H9 (cell line): ENCODE results near the gene CDK5RAP1. TPM values are rescaled to one million over a fixed set of nuclear protein-coding genes. Genes with fewer than 3 reads are reported as not detected.
"Not testable (repeated sequence)": the region's sequence is repeated elsewhere in the genome, so short reads cannot be mapped to it uniquely, and the experiment has no call there.

Experiments used
- DNase-seq: peaks from one replicate; pipeline ENCODE4 v3.0.0-alpha.2; 2017
- H2AFZ ChIP-seq: one replicate; pipeline ENCODE4 v1.6.1; 2013; ENCODE audit warnings: mild to moderate bottlenecking, low read length, control low read depth, moderate library complexity
- H2AK5ac ChIP-seq: 2 replicates; pipeline ENCODE4 v1.6.1; 2013; ENCODE audit warnings: low read length, control low read depth, mixed read lengths; ENCODE audit not compliant: insufficient read length
- H2BK120ac ChIP-seq: one replicate; pipeline ENCODE4 v1.6.1; 2013; ENCODE audit warnings: low read depth, mild to moderate bottlenecking, low read length, control low read depth, inconsistent platforms; ENCODE audit not compliant: poor library complexity, severe bottlenecking
- H2BK12ac ChIP-seq: 2 replicates; pipeline ENCODE4 v1.6.1; 2013; ENCODE audit warnings: low read length, control low read depth, mixed read lengths, low read depth; ENCODE audit not compliant: insufficient read length
- H2BK15ac ChIP-seq: 2 replicates; pipeline ENCODE4 v1.6.1; 2013; ENCODE audit warnings: low read depth, low read length, control low read depth
- H2BK20ac ChIP-seq: one replicate; pipeline ENCODE4 v1.6.1; 2013; ENCODE audit warnings: low read depth, mild to moderate bottlenecking, low read length, control low read depth, inconsistent platforms; ENCODE audit not compliant: poor library complexity, severe bottlenecking
- H2BK5ac ChIP-seq: 2 replicates; pipeline ENCODE4 v1.6.1; 2013; ENCODE audit warnings: low read length, control low read depth, mixed read lengths; ENCODE audit not compliant: insufficient read length
- H3K14ac ChIP-seq: 2 replicates; pipeline ENCODE4 v1.6.1; 2013; ENCODE audit warnings: low read length, control low read depth; ENCODE audit not compliant: insufficient read depth
- H3K18ac ChIP-seq: 2 replicates; pipeline ENCODE4 v1.6.1; 2013; ENCODE audit warnings: low read depth, mild to moderate bottlenecking, mixed read lengths, low read length, control low read depth; ENCODE audit not compliant: insufficient read length
- H3K23ac ChIP-seq: 2 replicates; pipeline ENCODE4 v1.6.1; 2013; ENCODE audit warnings: low read length, control low read depth, mixed read lengths, low read depth; ENCODE audit not compliant: insufficient read length
- H3K23me2 ChIP-seq: 2 replicates; pipeline ENCODE4 v1.6.1; 2013; ENCODE audit warnings: low read depth, mild to moderate bottlenecking, mixed read lengths, low read length, control low read depth; ENCODE audit not compliant: insufficient read length, poor library complexity, severe bottlenecking
- H3K27ac ChIP-seq: 2 replicates; pipeline ENCODE4 v1.5.1; 2013; ENCODE audit warnings: low read length, control low read depth, mixed read lengths, low read depth; ENCODE audit not compliant: insufficient read length
- H3K27me3 ChIP-seq: 2 replicates; pipeline ENCODE4 v1.6.1; 2013; ENCODE audit warnings: low read length, control low read depth, inconsistent platforms; ENCODE audit not compliant: insufficient read depth
- H3K4ac ChIP-seq: 2 replicates; pipeline ENCODE4 v1.6.1; 2013; ENCODE audit warnings: low read depth, mild to moderate bottlenecking, control low read depth, inconsistent platforms, low read length, moderate library complexity
- H3K4me1 ChIP-seq: 2 replicates; pipeline ENCODE4 v1.6.1; 2013; ENCODE audit warnings: low read length, control low read depth, inconsistent platforms; ENCODE audit not compliant: insufficient read depth
- H3K4me2 ChIP-seq: 2 replicates; pipeline ENCODE4 v1.6.1; 2013; ENCODE audit warnings: low read length, control low read depth, mixed read lengths; ENCODE audit not compliant: insufficient read length, insufficient read depth
- H3K56ac ChIP-seq: 2 replicates; pipeline ENCODE4 v1.6.1; 2013; ENCODE audit warnings: low read depth, mild to moderate bottlenecking, mixed read lengths, low read length, control low read depth; ENCODE audit not compliant: insufficient read length
- H3K79me1 ChIP-seq: 2 replicates; pipeline ENCODE4 v1.6.1; 2013; ENCODE audit warnings: low read depth, mild to moderate bottlenecking, moderate library complexity, low read length, control low read depth, inconsistent platforms; ENCODE audit not compliant: insufficient read depth, poor library complexity, severe bottlenecking
- H3K79me2 ChIP-seq: 2 replicates; pipeline ENCODE4 v1.6.1; 2013; ENCODE audit warnings: low read length, control low read depth, inconsistent platforms; ENCODE audit not compliant: insufficient read depth
- H3K9ac ChIP-seq: 2 replicates; pipeline ENCODE4 v1.6.1; 2013; ENCODE audit warnings: low read length, control low read depth, mixed read lengths; ENCODE audit not compliant: insufficient read length; ENCODE audit errors: extremely low read depth
- H3K9me3 ChIP-seq: one replicate; pipeline ENCODE4 v1.6.1; 2013; ENCODE audit warnings: low read depth, low read length, inconsistent platforms; ENCODE audit not compliant: control insufficient read depth
- H3T11ph ChIP-seq: one replicate; pipeline ENCODE4 v1.6.1; 2013; ENCODE audit warnings: mild to moderate bottlenecking, low read length, control low read depth, inconsistent platforms
- H4K20me1 ChIP-seq: one replicate; pipeline ENCODE4 v1.6.1; 2013; ENCODE audit not compliant: control insufficient read depth, insufficient read length, insufficient read depth
- H4K5ac ChIP-seq: 2 replicates; pipeline ENCODE4 v1.6.1; 2013; ENCODE audit warnings: low read depth, mild to moderate bottlenecking, mixed read lengths, low read length, control low read depth; ENCODE audit not compliant: insufficient read length
- H4K8ac ChIP-seq: replicated peaks from 2 replicates; pipeline ENCODE4 v1.6.1; 2013; ENCODE audit warnings: low read length, control low read depth, mixed read lengths, low read depth; ENCODE audit not compliant: insufficient read length
- H4K91ac ChIP-seq: 2 replicates; pipeline ENCODE4 v1.6.1; 2013; ENCODE audit warnings: low read depth, mild to moderate bottlenecking, moderate library complexity, mixed read lengths, low read length, control low read depth; ENCODE audit not compliant: insufficient read length
- H3K27ac Mint-ChIP-seq, 3 experiments: 2 replicates in 2 of 3; 3 replicates in 1 of 3; pipeline ENCODE4 v1.8.0; 2020 to 2021; ENCODE audit warnings: mixed read lengths in 3 of 3, mild to moderate bottlenecking in 1 of 3, moderate library complexity in 1 of 3
- H3K27me3 Mint-ChIP-seq: 2 replicates; pipeline ENCODE4 v1.8.0; 2021; ENCODE audit warnings: low read depth, mild to moderate bottlenecking, moderate library complexity, mixed read lengths
- H3K36me3 Mint-ChIP-seq, 3 experiments: 2 replicates in 2 of 3; 3 replicates in 1 of 3; pipeline ENCODE4 v1.8.0; 2020 to 2021; ENCODE audit warnings: low read depth in 3 of 3, mixed read lengths in 3 of 3; ENCODE audit not compliant: insufficient read depth in 1 of 3
- H3K4me1 Mint-ChIP-seq, 2 experiments: 2 replicates each; pipeline ENCODE4 v1.8.0; 2020; ENCODE audit warnings: mixed read lengths in 2 of 2
- H3K4me3 Mint-ChIP-seq, 2 experiments: 2 replicates in 1 of 2; 3 replicates in 1 of 2; pipeline ENCODE4 v1.8.0; 2020 to 2021; ENCODE audit warnings: mild to moderate bottlenecking in 2 of 2, mixed read lengths in 2 of 2, moderate library complexity in 1 of 2
- H3K9me3 Mint-ChIP-seq, 2 experiments: 2 replicates in 1 of 2; 3 replicates in 1 of 2; pipeline ENCODE4 v1.8.0; 2020; ENCODE audit warnings: mild to moderate bottlenecking in 2 of 2, mixed read lengths in 2 of 2, moderate library complexity in 1 of 2
- CTCF ChIP-seq: fragments of 200-600 bp; sonication (generic); conservative IDR thresholded peaks from 3 replicates; pipeline ENCODE4 v1.8.0; 2021; ENCODE audit warnings: antibody characterized with exemption, mild to moderate bottlenecking
- WGBS: extraction: QIAGEN DNeasy Blood & Tissue Kit; methylation state at CpG from one replicate; pipeline ENCODE4 v1.1.7; 2013; ENCODE audit warnings: missing lambda C conversion rate, low lambda C conversion rate, mixed read lengths; ENCODE audit not compliant: insufficient read length; ENCODE audit errors: extremely low coverage; 5-methylcytosine and 5-hydroxymethylcytosine counted together
- total RNA-seq: library from RNA; stranded (reverse); gene quantifications from 2 replicates; pipeline ENCODE4 v1.2.1, GENCODE V29; 2021

CDK5RAP1 gene
- total RNA-seq, 1 experiment from 2014 or later: 66.4 TPM

- Histone ChIP-seq H3K79me1 (no peaks in the 10 kb centered on the region), H3K14ac (no peak overlapping the region), H2AK5ac (no peak overlapping the region), H4K5ac (no peak overlapping the region), H2BK15ac (no peak overlapping the region), H3K9me3 (no peaks in the 10 kb centered on the region), H4K91ac (no peak overlapping the region), H4K8ac (no peak overlapping the region), H3K56ac (no peak overlapping the region), H3K4me1 (no peaks in the 10 kb centered on the region), H2BK5ac (no peak overlapping the region), H3K79me2 (no peaks in the 10 kb centered on the region), H2BK20ac (no peak overlapping the region), H3K4me2 (no peak overlapping the region), H2AFZ (no peak overlapping the region), H2BK120ac (no peak overlapping the region), H3T11ph (no peak overlapping the region), H3K27me3 (no peaks in the 10 kb centered on the region), H3K27ac (no peak overlapping the region), H4K20me1 (peaks cover 2% of the 10 kb centered on the region), H3K9ac (no peak overlapping the region), H3K4ac (no peak overlapping the region), H3K18ac (no peak overlapping the region), H2BK12ac (no peak overlapping the region), H3K23ac (no peak overlapping the region), H3K23me2 (no peaks in the 10 kb centered on the region)
- peaks cover 48 to 86% (median 79%) of the 10 kb centered on the region in 3 experiments for H3K36me3 Mint-ChIP-seq
- no peak overlapping the region for H3K4me3 Mint-ChIP-seq
- peaks cover 7 to 10% of the 10 kb centered on the region in 2 experiments; a peak in 3 of 5 replicates for H3K9me3 Mint-ChIP-seq
- no peak overlapping the region for H3K27ac Mint-ChIP-seq
- no peaks in the 10 kb centered on the region for H3K27me3 Mint-ChIP-seq
- no peak for DNase-seq
- no peaks in the 10 kb centered on the region for H3K4me1 Mint-ChIP-seq
- no CpG with 5 or more reads among the region's 9 CpGs for WGBS
- no peak for TF ChIP-seq CTCF
Measured at GRCh38 chr20:33391722-33392415, 9.4 kb downstream of the CDK5RAP1 start.

- H3K4me1 ChIP-seq, DNase-seq: not testable (repeated sequence)
- no CpG with 5 or more reads among the region's 36 CpGs for WGBS
Measured at GRCh38 chr20:33389326-33389725, 12.0 kb downstream of the CDK5RAP1 start.

More at GRCh38 chr20:33389326-33389725, 12.0 kb downstream of the CDK5RAP1 start:
- not testable (repeated sequence) for H3K23ac ChIP-seq, H3K27ac Mint-ChIP-seq, H3K9me3 ChIP-seq, H3K9ac ChIP-seq, H3K4me3 Mint-ChIP-seq, H3K4me1 Mint-ChIP-seq, H3K27me3 Mint-ChIP-seq, H2BK5ac ChIP-seq, H4K5ac ChIP-seq, H3K18ac ChIP-seq, H3K23me2 ChIP-seq, H3K79me2 ChIP-seq, H2BK120ac ChIP-seq, H2AK5ac ChIP-seq, H3K4me2 ChIP-seq, H3K56ac ChIP-seq, H2AFZ ChIP-seq, H3K27ac ChIP-seq, H2BK15ac ChIP-seq, H2BK20ac ChIP-seq, H4K20me1 ChIP-seq, H3K14ac ChIP-seq, H3K9me3 Mint-ChIP-seq, H4K8ac ChIP-seq, H2BK12ac ChIP-seq, H4K91ac ChIP-seq, H3K4ac ChIP-seq, H3K27me3 ChIP-seq, H3T11ph ChIP-seq, H3K79me1 ChIP-seq
- peaks cover 38 to 90% (median 83%) of the 10 kb centered on the region in 3 experiments for H3K36me3 Mint-ChIP-seq
